GM12878 (cell line): ENCODE measurements around the gene NXPE1. TPM values are rescaled to one million over a fixed set of nuclear protein-coding genes. Genes with fewer than 3 reads are reported as not detected.

ENCODE experiments used
- ATAC-seq: fragments of 200-7000 bp; cut with Tn5 transposase; 3 replicates; pipeline ENCODE4 v1.9.1; 2020; ENCODE audit warnings: mild to moderate bottlenecking, moderate library complexity
- BruUV-seq: library from RNA; stranded (reverse); fragments of 400-500 nt; replicated peaks from 2 replicates; lab custom pipeline; 2021; lab: Mats Ljungman, UMichigan
- CTCF ChIA-PET: fragments of 300-600 bp; sonication (Branson Sonifier 250); formaldehyde crosslinking; extraction: SDS; loops from one replicate; lab custom pipeline; 2021; ENCODE audit warnings: inconsistent platforms; lab: Yijun Ruan, JAX
- POLR2A ChIA-PET: fragments of 350-600 bp; formaldehyde crosslinking; extraction: SDS; loops from one replicate; lab custom pipeline; 2021; ENCODE audit warnings: inconsistent platforms; lab: Charles Lee
- RAD21 ChIA-PET: fragments of 300-600 bp; sonication (Branson Sonifier 250); formaldehyde crosslinking; loops from one replicate; lab custom pipeline; 2023; ENCODE audit warnings: antibody characterized with exemption; ENCODE audit not compliant: unreplicated experiment; lab: Charles Lee
- SMC1A ChIA-PET: fragments of 300-600 bp; sonication (Branson Sonifier 250); formaldehyde crosslinking; loops from one replicate; lab custom pipeline; 2023; ENCODE audit not compliant: unreplicated experiment, uncharacterized antibody; lab: Charles Lee
- DNase-seq: peaks from one replicate; pipeline ENCODE4 v3.0.0-alpha.2; 2011; ENCODE audit warnings: low read depth, low spot score
- FAIRE-seq: peaks from 3 replicates; lab custom pipeline; 2011; peaks lifted over from hg19 to GRCh38; lab: Jason Lieb, UNC
- H2AFZ ChIP-seq: 2 replicates; pipeline ENCODE4 v1.6.0; 2011; ENCODE audit warnings: low read depth, low read length, control low read depth; ENCODE audit not compliant: control insufficient read depth
- H3K27ac ChIP-seq: 2 replicates; pipeline ENCODE4 v1.5.1; 2011; ENCODE audit warnings: control low read depth; ENCODE audit not compliant: control insufficient read depth, insufficient read depth
- H3K27me3 ChIP-seq, 2 experiments: replicated peaks in 1 of 2; 2 replicates each; pipeline versions ENCODE4 v1.6.0 to v1.6.1; 2011; ENCODE audit warnings: low read length in 1 of 2; ENCODE audit not compliant: control insufficient read depth in 2 of 2, insufficient read depth in 2 of 2
- H3K36me3 ChIP-seq, 2 experiments: 2 replicates each; pipeline ENCODE4 v1.5.1; 2011; ENCODE audit warnings: low read length in 1 of 2; ENCODE audit not compliant: control insufficient read depth in 2 of 2, insufficient read depth in 2 of 2
- H3K4me1 ChIP-seq: 2 replicates; pipeline ENCODE4 v1.6.1; 2011; ENCODE audit warnings: mild to moderate bottlenecking, low read length, moderate library complexity, mixed read lengths; ENCODE audit not compliant: control insufficient read depth, insufficient read depth
- H3K4me2 ChIP-seq: 2 replicates; pipeline ENCODE4 v1.6.0; 2011; ENCODE audit warnings: control low read depth; ENCODE audit not compliant: control insufficient read depth, insufficient read depth
- H3K4me3 ChIP-seq: fragments of 200-600 bp; sonication (generic); 2 replicates; pipeline ENCODE4 v1.5.1; 2016
- H3K79me2 ChIP-seq: 2 replicates; pipeline ENCODE4 v1.6.0; 2011; ENCODE audit warnings: low read length; ENCODE audit not compliant: control insufficient read depth, insufficient read depth
- H3K9ac ChIP-seq: 2 replicates; pipeline ENCODE4 v1.8.0; 2011; ENCODE audit warnings: low read length, control low read depth, mixed read lengths; ENCODE audit not compliant: control insufficient read depth, insufficient read depth
- H3K9me3 ChIP-seq: replicated peaks from 3 replicates; pipeline ENCODE4 v1.5.1; 2011; ENCODE audit warnings: mild to moderate bottlenecking, low read length; ENCODE audit not compliant: control insufficient read depth, insufficient read depth
- H4K20me1 ChIP-seq: 2 replicates; pipeline ENCODE4 v1.6.0; 2011; ENCODE audit not compliant: control insufficient read depth, insufficient read depth
- CTCF ChIP-seq, 3 experiments: IDR thresholded peaks in 2 of 3; conservative IDR thresholded peaks in 1 of 3; 2 replicates each; pipeline ENCODE4 v1.5.1; 2011; ENCODE audit warnings: low read depth in 3 of 3, low read length in 3 of 3, mild to moderate bottlenecking in 3 of 3, control low read depth in 2 of 3, moderate library complexity in 2 of 3, inconsistent platforms in 1 of 3, mixed read lengths in 1 of 3; ENCODE audit not compliant: control insufficient read depth in 2 of 3, insufficient read depth in 1 of 3; ENCODE audit errors: extremely low read depth in 1 of 3
- EGR1 ChIP-seq, 2 experiments: IDR thresholded peaks; 1 replicate in 1 of 2; 2 replicates in 1 of 2; pipeline ENCODE4 v1.6.1; 2011 to 2012; ENCODE audit warnings: low read depth in 2 of 2, low read length in 2 of 2, borderline replicate concordance in 1 of 2, mild to moderate bottlenecking in 1 of 2, moderate library complexity in 1 of 2
- NBN ChIP-seq: fragments of 450-650 bp; IDR thresholded peaks from 2 replicates; pipeline ENCODE4 v1.6.1; 2016
- NFXL1 ChIP-seq: fragments of 450-650 bp; IDR thresholded peaks from 2 replicates; pipeline ENCODE4 v1.6.1; 2017; ENCODE audit warnings: antibody characterized with exemption, mild to moderate bottlenecking, borderline replicate concordance
- SMC3 ChIP-seq: IDR thresholded peaks from 2 replicates; pipeline ENCODE4 v1.6.1; 2011; ENCODE audit warnings: low read length, improper control_type of control experiment, borderline replicate concordance
- SREBF2 ChIP-seq: IDR thresholded peaks from 2 replicates; pipeline ENCODE4 v1.6.1; 2012; ENCODE audit warnings: mild to moderate bottlenecking, low read length
- YBX1 ChIP-seq: fragments of 450-650 bp; IDR thresholded peaks from 2 replicates; pipeline ENCODE4 v1.6.1; 2016; ENCODE audit warnings: antibody characterized with exemption
- ZNF207 ChIP-seq: fragments of 450-650 bp; IDR thresholded peaks from 2 replicates; pipeline ENCODE4 v1.6.1; 2014; ENCODE audit warnings: antibody characterized with exemption, mild to moderate bottlenecking, borderline replicate concordance
- ZNF687 ChIP-seq: fragments of 450-650 bp; IDR thresholded peaks from 2 replicates; pipeline ENCODE4 v1.6.1; 2017; ENCODE audit warnings: mild to moderate bottlenecking, moderate library complexity
- WGBS: methylation state at CpG from one replicate; pipeline ENCODE4 v1.1.6; 2016; ENCODE audit warnings: low lambda C conversion rate; ENCODE audit not compliant: insufficient replicate concordance, insufficient coverage; ENCODE audit errors: missing lambda C conversion rate; 5-methylcytosine and 5-hydroxymethylcytosine counted together
- in situ Hi-C: fragments of 300-500 bp; cut with MboI; formaldehyde crosslinking; loops from 9 replicates; pipeline ENCODE4 v1.14.3; 2018; ENCODE audit warnings: mixed read lengths
- intact Hi-C: fragments of 100-400 bp; cut with micrococcal nuclease; formaldehyde crosslinking; loops from one replicate; pipeline ENCODE4 v1.14.2; 2022; ENCODE audit not compliant: unreplicated experiment
- polyA plus RNA-seq, 11 experiments: library from polyadenylated mRNA; depleted of rRNA in 4 of 11; unstranded in 6 of 11; stranded (reverse) in 5 of 11; fragments of >200 nt; fragmentation: Nextera tagmentation in 4 of 11; fragmentation: Illumina TruSeq in 1 of 11; extraction: Ambion mirVana in 4 of 11; extraction: Trizol in 1 of 11; gene quantifications; 1 replicate in 1 of 11; 2 replicates in 10 of 11; pipeline versions ENCODE4 v1.2.1 to v1.2.3, GENCODE V29; 2011 to 2016; ENCODE audit warnings: inconsistent platforms in 2 of 11, missing spikeins in 2 of 11, low read depth in 1 of 11
- total RNA-seq, 4 experiments: library from RNA; depleted of rRNA in 3 of 4; stranded (reverse); fragments of >200 nt in 3 of 4; fragmentation: Illumina TruSeq in 1 of 4; extraction: Trizol in 1 of 4; gene quantifications; 2 replicates each; pipeline versions ENCODE4 v1.2.1 to v1.2.3, GENCODE V29; 2013 to 2021
- TF ChIP-seq, protein P1 (sequence below): fragments of 450-650 bp; IDR thresholded peaks from 2 replicates; pipeline ENCODE4 v1.6.1; 2017; ENCODE audit warnings: borderline replicate concordance
- TF ChIP-seq, protein P2 (sequence below): fragments of 150-350 bp; IDR thresholded peaks from 2 replicates; pipeline ENCODE4 v1.6.1; 2014; ENCODE audit warnings: mild to moderate bottlenecking, low read depth, low read length
- TF ChIP-seq, protein P3 (sequence below): fragments of 450-650 bp; IDR thresholded peaks from 2 replicates; pipeline ENCODE4 v1.6.1; 2014; ENCODE audit warnings: mild to moderate bottlenecking

The NXPE1 gene
- total and polyA plus RNA-seq, 10 of the 15 experiments (the other 5 are each of a cell fraction or from before 2014, with no cell fraction given), result not detected

GRCh38 chr11:114604886-114605285, 45.2 kb upstream of the NXPE1 start:
- WGBS, result 16% methylated on average over 5 of the region's 5 CpGs
- intact Hi-C loops, result loop anchor here (5.0 kb wide), 1 partner anchor 263 kb away; no protein-coding TSS in a partner anchor
- no peak for ATAC-seq
- TF ChIP-seq, protein P1, sequence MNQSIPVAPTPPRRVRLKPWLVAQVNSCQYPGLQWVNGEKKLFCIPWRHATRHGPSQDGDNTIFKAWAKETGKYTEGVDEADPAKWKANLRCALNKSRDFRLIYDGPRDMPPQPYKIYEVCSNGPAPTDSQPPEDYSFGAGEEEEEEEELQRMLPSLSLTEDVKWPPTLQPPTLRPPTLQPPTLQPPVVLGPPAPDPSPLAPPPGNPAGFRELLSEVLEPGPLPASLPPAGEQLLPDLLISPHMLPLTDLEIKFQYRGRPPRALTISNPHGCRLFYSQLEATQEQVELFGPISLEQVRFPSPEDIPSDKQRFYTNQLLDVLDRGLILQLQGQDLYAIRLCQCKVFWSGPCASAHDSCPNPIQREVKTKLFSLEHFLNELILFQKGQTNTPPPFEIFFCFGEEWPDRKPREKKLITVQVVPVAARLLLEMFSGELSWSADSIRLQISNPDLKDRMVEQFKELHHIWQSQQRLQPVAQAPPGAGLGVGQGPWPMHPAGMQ, result no peak
- TF ChIP-seq CTCF (IDR thresholded peaks at IDR 0.05 in 2 of 3, conservative IDR thresholded peaks at IDR 0.05 in 1 of 3; ENCODE audit: control insufficient read depth in 2 of 3, extremely low read depth in 1 of 3, insufficient read depth in 1 of 3, low read depth in 3 of 3, low read length in 3 of 3) (no peak), ZNF207 (no peak), NFXL1 (0 out of 2 replicates have a peak, but pooled peaks have one; percentile 52), YBX1 (peak; percentile 37; the same call in 1 of the 2 replicates), EGR1 (IDR thresholded peaks at IDR 0.05; ENCODE audit: borderline replicate concordance in 1 of 2, low read depth in 2 of 2, low read length in 2 of 2) (no peak), SREBF2 (no peak), NBN (no peak), ZNF687 (peak; percentile 34), SMC3 (no peak)
- TF ChIP-seq, protein P2, sequence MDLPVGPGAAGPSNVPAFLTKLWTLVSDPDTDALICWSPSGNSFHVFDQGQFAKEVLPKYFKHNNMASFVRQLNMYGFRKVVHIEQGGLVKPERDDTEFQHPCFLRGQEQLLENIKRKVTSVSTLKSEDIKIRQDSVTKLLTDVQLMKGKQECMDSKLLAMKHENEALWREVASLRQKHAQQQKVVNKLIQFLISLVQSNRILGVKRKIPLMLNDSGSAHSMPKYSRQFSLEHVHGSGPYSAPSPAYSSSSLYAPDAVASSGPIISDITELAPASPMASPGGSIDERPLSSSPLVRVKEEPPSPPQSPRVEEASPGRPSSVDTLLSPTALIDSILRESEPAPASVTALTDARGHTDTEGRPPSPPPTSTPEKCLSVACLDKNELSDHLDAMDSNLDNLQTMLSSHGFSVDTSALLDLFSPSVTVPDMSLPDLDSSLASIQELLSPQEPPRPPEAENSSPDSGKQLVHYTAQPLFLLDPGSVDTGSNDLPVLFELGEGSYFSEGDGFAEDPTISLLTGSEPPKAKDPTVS, result no peak
- TF ChIP-seq, protein P3, sequence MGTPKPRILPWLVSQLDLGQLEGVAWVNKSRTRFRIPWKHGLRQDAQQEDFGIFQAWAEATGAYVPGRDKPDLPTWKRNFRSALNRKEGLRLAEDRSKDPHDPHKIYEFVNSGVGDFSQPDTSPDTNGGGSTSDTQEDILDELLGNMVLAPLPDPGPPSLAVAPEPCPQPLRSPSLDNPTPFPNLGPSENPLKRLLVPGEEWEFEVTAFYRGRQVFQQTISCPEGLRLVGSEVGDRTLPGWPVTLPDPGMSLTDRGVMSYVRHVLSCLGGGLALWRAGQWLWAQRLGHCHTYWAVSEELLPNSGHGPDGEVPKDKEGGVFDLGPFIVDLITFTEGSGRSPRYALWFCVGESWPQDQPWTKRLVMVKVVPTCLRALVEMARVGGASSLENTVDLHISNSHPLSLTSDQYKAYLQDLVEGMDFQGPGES, result no peak

More at GRCh38 chr11:114604886-114605285, 45.2 kb upstream of the NXPE1 start:
- ChIA-PET CTCF (no interaction called here), SMC1A (no interaction called here), RAD21 (no interaction called here), POLR2A (no interaction called here)
- Histone ChIP-seq H3K79me2 (no peaks in the 10 kb centered on the region), H3K4me1 (no peaks in the 10 kb centered on the region), H3K4me3 (no peak overlapping the region), H3K4me2 (no peak overlapping the region), H3K36me3 (no peaks in the 10 kb centered on the region), H3K27me3 (peaks cover 0 to 4% of the 10 kb centered on the region in 2 experiments; a peak in 1 of 4 replicates), H4K20me1 (no peaks in the 10 kb centered on the region), H3K9ac (no peak overlapping the region), H3K9me3 (peaks cover 6% of the 10 kb centered on the region; the same call in 2 of the 3 replicates), H2AFZ (no peak overlapping the region), H3K27ac (no peak overlapping the region)
- BruUV-seq, result no TSS peak
- FAIRE-seq, result no peak
- no peak for DNase-seq
- in situ Hi-C loops, result no loop called here
